K562 (cell line): ENCODE measurements around the gene PCDH9. TPM values are rescaled to one million over a fixed set of nuclear protein-coding genes. Genes with fewer than 3 reads are reported as not detected.

ENCODE experiments used
- ATAC-seq: fragments of 200-7000 bp; cut with Tn5 transposase; 3 replicates; pipeline ENCODE4 v1.9.1; 2020; ENCODE audit warnings: moderate library complexity
- BruUV-seq: library from RNA; stranded (reverse); fragments of 400-500 nt; replicated peaks from 2 replicates; lab custom pipeline; 2021; lab: Mats Ljungman, UMichigan
- CTCF ChIA-PET: fragments of 300-600 bp; formaldehyde crosslinking; extraction: SDS; loops from one replicate; lab custom pipeline; 2021; ENCODE audit warnings: low intra/inter-chr PET ratio; lab: Yijun Ruan, JAX
- POLR2A ChIA-PET: fragments of 300-600, 350-650 bp; sonication (Branson Sonifier 250); formaldehyde crosslinking; extraction: SDS; loops from one replicate; lab custom pipeline; 2021; ENCODE audit warnings: antibody characterized with exemption, inconsistent platforms; lab: Yijun Ruan, JAX
- DNase-seq, 4 experiments: peaks; one replicate each; pipeline versions ENCODE4 v3.0.0 to v3.0.0-alpha.2; 2011 to 2018; ENCODE audit warnings: low spot score in 3 of 4, mixed read lengths in 3 of 4; ENCODE audit errors: extremely low read depth in 1 of 4
- FAIRE-seq: peaks from 2 replicates; lab custom pipeline; 2011; peaks lifted over from hg19 to GRCh38; lab: Jason Lieb, UNC
- H2AFZ ChIP-seq: 2 replicates; pipeline ENCODE4 v1.6.0; 2011; ENCODE audit warnings: low read depth, low read length, control low read depth, inconsistent platforms
- H3K27ac ChIP-seq: fragments of 200-600 bp; 3 replicates; pipeline ENCODE4 v1.8.0; 2011; ENCODE audit warnings: low read depth, mild to moderate bottlenecking, control low read depth, inconsistent platforms, low read length, moderate library complexity, mixed read lengths; ENCODE audit errors: extremely low read depth
- H3K27me3 ChIP-seq, 2 experiments: fragments of 300-600 bp in 1 of 2; 2 replicates in 1 of 2; 3 replicates in 1 of 2; pipeline versions ENCODE4 v1.6.0 to v1.8.0; 2011; ENCODE audit warnings: inconsistent platforms in 2 of 2, low read length in 2 of 2, mild to moderate bottlenecking in 1 of 2, mixed read lengths in 1 of 2, moderate library complexity in 1 of 2; ENCODE audit not compliant: control insufficient read depth in 2 of 2, insufficient read depth in 2 of 2
- H3K36me3 ChIP-seq: fragments of 300-600 bp; 3 replicates; pipeline ENCODE4 v1.8.0; 2011; ENCODE audit warnings: mild to moderate bottlenecking, low read length, inconsistent platforms; ENCODE audit not compliant: control insufficient read depth, insufficient read depth
- H3K4me1 ChIP-seq, 2 experiments: fragments of 200-600 bp in 1 of 2; replicated peaks in 1 of 2; 2 replicates in 1 of 2; 3 replicates in 1 of 2; pipeline versions ENCODE4 v1.5.1 to v1.8.0; 2011; ENCODE audit warnings: inconsistent platforms in 2 of 2, low read length in 2 of 2, mild to moderate bottlenecking in 1 of 2, mixed read lengths in 1 of 2, moderate library complexity in 1 of 2; ENCODE audit not compliant: control insufficient read depth in 2 of 2, insufficient read depth in 2 of 2
- H3K4me2 ChIP-seq: 2 replicates; pipeline ENCODE4 v1.6.1; 2011; ENCODE audit warnings: low read length, control low read depth, inconsistent platforms, mixed read lengths; ENCODE audit not compliant: insufficient read depth
- H3K4me3 ChIP-seq: fragments of 200-600 bp; sonication (generic), shearing (Covaris generic); 2 replicates; pipeline ENCODE4 v1.5.1; 2016; ENCODE audit warnings: control low read depth, inconsistent platforms
- H3K79me2 ChIP-seq: fragments of 200-600 bp; 3 replicates; pipeline ENCODE4 v1.8.0; 2011; ENCODE audit warnings: low read length, inconsistent platforms; ENCODE audit not compliant: control insufficient read depth, insufficient read depth
- H3K9ac ChIP-seq, 2 experiments: 2 replicates each; pipeline versions ENCODE4 v1.6.0 to v1.6.1; 2011; ENCODE audit warnings: low read depth in 2 of 2, low read length in 2 of 2, control low read depth in 1 of 2, inconsistent platforms in 1 of 2, mild to moderate bottlenecking in 1 of 2, mixed read lengths in 1 of 2; ENCODE audit not compliant: insufficient read depth in 1 of 2
- H3K9me1 ChIP-seq: one replicate; pipeline ENCODE4 v1.6.0; 2011; ENCODE audit warnings: inconsistent platforms, mild to moderate bottlenecking, low read length, moderate library complexity; ENCODE audit not compliant: control insufficient read depth, insufficient read depth
- H3K9me3 ChIP-seq: replicated peaks from 2 replicates; pipeline ENCODE4 v1.5.1; 2011; ENCODE audit warnings: low read depth, low read length, inconsistent platforms; ENCODE audit not compliant: control insufficient read depth, insufficient read depth
- H4K20me1 ChIP-seq: replicated peaks from 2 replicates; pipeline ENCODE4 v1.6.1; 2011; ENCODE audit warnings: low read length, inconsistent platforms, mixed read lengths; ENCODE audit not compliant: control insufficient read depth, insufficient read depth
- HNRNPLL ChIP-seq: fragments of 200-400 bp; formaldehyde crosslinking; IDR thresholded peaks from 2 replicates; pipeline ENCODE4 v1.6.1; 2017; ENCODE audit warnings: low read length, low read depth, mild to moderate bottlenecking; ENCODE audit not compliant: poor library complexity, severe bottlenecking
- MED1 ChIP-seq: sonication (generic); formaldehyde crosslinking; IDR thresholded peaks from 2 replicates; pipeline ENCODE4 v1.8.1; 2023; ENCODE audit warnings: missing genetic modification reagents, borderline replicate concordance
- STAT5B ChIP-seq: fragments of 250-450 bp; sonication (Bioruptor Pico); IDR thresholded peaks from 2 replicates; pipeline ENCODE4 v1.8.0; 2021; ENCODE audit warnings: mild to moderate bottlenecking, inconsistent platforms
- ZNF384 ChIP-seq: IDR thresholded peaks from 2 replicates; pipeline ENCODE4 v1.6.1; 2012; ENCODE audit warnings: low read depth, low read length, improper control_type of control experiment
- WGBS: fragments of 100-300 bp; shearing (Covaris generic); methylation state at CpG from one replicate; pipeline ENCODE4 v1.1.6; 2016; ENCODE audit warnings: low coverage, mixed read lengths; ENCODE audit not compliant: insufficient coverage; ENCODE audit errors: missing lambda C conversion rate; 5-methylcytosine and 5-hydroxymethylcytosine counted together
- in situ Hi-C: fragments of 300-500 bp; cut with MboI; formaldehyde crosslinking; loops from 4 replicates; pipeline ENCODE4 v1.15.0; 2018; ENCODE audit warnings: inconsistent platforms, mixed read lengths
- intact Hi-C: fragments of 100-400 bp; cut with micrococcal nuclease; formaldehyde crosslinking; loops from 2 replicates; pipeline ENCODE4 v1.14.2; 2022
- polyA plus RNA-seq, 8 experiments: library from polyadenylated mRNA; depleted of rRNA in 4 of 8; stranded (reverse) in 5 of 8; unstranded in 3 of 8; fragments of >200 nt; fragmentation: Nextera tagmentation in 2 of 8; fragmentation: Illumina TruSeq in 1 of 8; extraction: Ambion mirVana in 2 of 8; extraction: Trizol in 1 of 8; gene quantifications; 2 replicates each; pipeline versions ENCODE4 v1.2.1 to v1.2.3, GENCODE V29; 2011 to 2014; ENCODE audit warnings: inconsistent platforms in 1 of 8, missing spikeins in 1 of 8
- total RNA-seq, 7 experiments: library from RNA; depleted of rRNA in 6 of 7; stranded (reverse); fragments of >200 nt in 6 of 7; fragmentation: Illumina TruSeq in 2 of 7; extraction: Trizol in 2 of 7; gene quantifications; 2 replicates each; pipeline versions ENCODE4 v1.2.1 to v1.2.3, GENCODE V29; 2011 to 2021; ENCODE audit warnings: low replicate concordance in 1 of 7
- TF ChIP-seq, protein P1 (sequence below): sonication (generic); formaldehyde crosslinking; IDR thresholded peaks from 2 replicates; pipeline ENCODE4 v1.8.1; 2023; ENCODE audit warnings: mild to moderate bottlenecking, missing genetic modification reagents
- TF ChIP-seq, protein P2 (sequence below): fragments of 250-450 bp; sonication (Bioruptor Pico); IDR thresholded peaks from 2 replicates; pipeline ENCODE4 v1.8.0; 2021; ENCODE audit warnings: mild to moderate bottlenecking, moderate library complexity

Gene PCDH9
- total and polyA plus RNA-seq, 9 of the 15 experiments (the other 6 are each of a cell fraction or from before 2014, with no cell fraction given) = 1.1 to 6.7 (median 4.9) TPM

DNA sequence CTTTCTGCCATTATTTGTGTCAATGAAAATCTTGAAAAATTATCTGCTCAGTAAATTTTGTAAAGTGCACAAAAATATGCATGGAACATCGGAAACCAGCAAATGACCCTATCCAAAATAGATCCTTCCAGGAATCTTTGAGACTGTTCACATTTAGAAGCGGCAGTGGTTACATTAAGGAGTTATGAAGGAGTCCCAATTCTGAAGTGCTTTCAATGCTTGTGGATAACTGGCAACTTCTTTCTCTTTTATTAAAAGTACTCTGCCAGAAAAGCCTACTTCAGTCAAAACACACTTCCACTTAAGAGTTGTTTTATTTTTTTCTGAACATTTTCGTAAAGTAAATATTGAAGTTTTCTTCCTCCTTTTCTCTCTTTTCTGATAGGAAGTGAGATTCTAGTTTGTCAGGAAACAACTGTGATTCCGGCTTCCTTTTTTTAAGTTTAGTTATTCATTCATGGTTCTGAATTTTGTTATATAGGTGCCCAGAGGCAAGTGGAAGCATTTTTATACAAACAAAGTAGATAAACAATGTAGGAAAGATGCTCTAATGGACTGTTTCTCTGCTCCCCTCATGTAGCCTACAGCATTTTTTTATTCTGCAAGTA lies 83.5 kb downstream of the PCDH9 start:
- H3K9me3 ChIP-seq = no peaks in the 10 kb centered on the region
- H3K4me2 ChIP-seq = no peak overlapping the region
- no peaks in the 10 kb centered on the region for H3K9me1 ChIP-seq
- no peaks in the 10 kb centered on the region for H3K79me2 ChIP-seq
- CTCF ChIA-PET = no interaction called here
- H4K20me1 ChIP-seq = no peaks in the 10 kb centered on the region
- POLR2A ChIA-PET = no interaction called here
- in situ Hi-C loops (no loop called here), intact Hi-C loops (no loop called here)
- no peaks in the 10 kb centered on the region for H3K27me3 ChIP-seq
- ATAC-seq (no peak), DNase-seq (no peak), FAIRE-seq (no peak)
- 0 out of 5 replicates have a peak, but pooled peaks cover 0 to 2% of the 10 kb centered on the region in 2 experiments for H3K4me1 ChIP-seq
- no TSS peak for BruUV-seq
- no peak for TF ChIP-seq HNRNPLL
- TF ChIP-seq STAT5B = no peak
- TF ChIP-seq, protein P1, sequence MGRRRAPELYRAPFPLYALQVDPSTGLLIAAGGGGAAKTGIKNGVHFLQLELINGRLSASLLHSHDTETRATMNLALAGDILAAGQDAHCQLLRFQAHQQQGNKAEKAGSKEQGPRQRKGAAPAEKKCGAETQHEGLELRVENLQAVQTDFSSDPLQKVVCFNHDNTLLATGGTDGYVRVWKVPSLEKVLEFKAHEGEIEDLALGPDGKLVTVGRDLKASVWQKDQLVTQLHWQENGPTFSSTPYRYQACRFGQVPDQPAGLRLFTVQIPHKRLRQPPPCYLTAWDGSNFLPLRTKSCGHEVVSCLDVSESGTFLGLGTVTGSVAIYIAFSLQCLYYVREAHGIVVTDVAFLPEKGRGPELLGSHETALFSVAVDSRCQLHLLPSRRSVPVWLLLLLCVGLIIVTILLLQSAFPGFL (CRISPR knock-in tag) = no peak
- no peak for TF ChIP-seq MED1 (CRISPR knock-in tag)
- TF ChIP-seq, protein P2, sequence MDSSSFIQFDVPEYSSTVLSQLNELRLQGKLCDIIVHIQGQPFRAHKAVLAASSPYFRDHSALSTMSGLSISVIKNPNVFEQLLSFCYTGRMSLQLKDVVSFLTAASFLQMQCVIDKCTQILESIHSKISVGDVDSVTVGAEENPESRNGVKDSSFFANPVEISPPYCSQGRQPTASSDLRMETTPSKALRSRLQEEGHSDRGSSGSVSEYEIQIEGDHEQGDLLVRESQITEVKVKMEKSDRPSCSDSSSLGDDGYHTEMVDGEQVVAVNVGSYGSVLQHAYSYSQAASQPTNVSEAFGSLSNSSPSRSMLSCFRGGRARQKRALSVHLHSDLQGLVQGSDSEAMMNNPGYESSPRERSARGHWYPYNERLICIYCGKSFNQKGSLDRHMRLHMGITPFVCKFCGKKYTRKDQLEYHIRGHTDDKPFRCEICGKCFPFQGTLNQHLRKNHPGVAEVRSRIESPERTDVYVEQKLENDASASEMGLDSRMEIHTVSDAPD (CRISPR knock-in tag) = no peak
- no peak for TF ChIP-seq ZNF384
- no peak overlapping the region for H3K4me3 ChIP-seq
- no peaks in the 10 kb centered on the region for H3K36me3 ChIP-seq
- H3K9ac ChIP-seq = no peak overlapping the region
- WGBS = 28% methylated on average over 3 of the region's 4 CpGs
- peak overlapping the region; percentile 33; the same call in 1 of the 2 replicates for H2AFZ ChIP-seq
- H3K27ac ChIP-seq = no peak overlapping the region
